HTR-8/SVneo (cell line): ENCODE results near the gene NGF.
A peak's percentile ranks its signal among the peaks of the same experiment; 100 is the strongest.
"Not testable (repeated sequence)": the region's sequence is repeated elsewhere in the genome, so short reads cannot be mapped to it uniquely, and the experiment has no call there.

ENCODE experiments used
- DNase-seq: peaks from one replicate; pipeline ENCODE4 v3.0.0; 2011; ENCODE audit warnings: low spot score, mixed read lengths; ENCODE audit not compliant: insufficient read length
- FAIRE-seq: peaks from 2 replicates; lab custom pipeline; 2011; peaks lifted over from hg19 to GRCh38; lab: Jason Lieb, UNC

Gene NGF

GRCh38 chr1:115311474-115311989, 26.5 kb downstream of the NGF start:
- no peak for FAIRE-seq
- no peak for DNase-seq

- no peak for FAIRE-seq
Observed at GRCh38 chr1:115310581-115311473, 27.2 kb downstream of the NGF start.

GRCh38 chr1:115309504-115309903, 28.5 kb downstream of the NGF start:
- not testable (repeated sequence) for DNase-seq, FAIRE-seq

More at GRCh38 chr1:115310581-115311473, 27.2 kb downstream of the NGF start:
- DNase-seq, result no peak

GRCh38 chr1:115308969-115309368, 29.1 kb downstream of the NGF start:
- no peak for FAIRE-seq
- DNase-seq, result no peak

- no peak for FAIRE-seq
Observed at GRCh38 chr1:115307661-115308060, 30.4 kb downstream of the NGF start.

GRCh38 chr1:115306146-115306545, 31.9 kb downstream of the NGF start:
- DNase-seq (no peak), FAIRE-seq (no peak)

More at GRCh38 chr1:115307661-115308060, 30.4 kb downstream of the NGF start:
- no peak for DNase-seq

GRCh38 chr1:115303364-115303763, 34.7 kb downstream of the NGF start:
- DNase-seq, result no peak
- peak; percentile 55 for FAIRE-seq

- no peak for FAIRE-seq
- no peak for DNase-seq
Observed at GRCh38 chr1:115302390-115302961, 35.6 kb downstream of the NGF start.

GRCh38 chr1:115301438-115302020, 36.5 kb downstream of the NGF start:
- DNase-seq, result no peak
- no peak for FAIRE-seq

GRCh38 chr1:115300087-115300876, 37.8 kb downstream of the NGF start:
- DNase-seq, result peak; percentile 38
- FAIRE-seq, result no peak

- DNase-seq, result no peak
- FAIRE-seq, result no peak
Observed at GRCh38 chr1:115299266-115299665, 38.8 kb downstream of the NGF start.

GRCh38 chr1:115296981-115297380, 41.1 kb downstream of the NGF start:
- DNase-seq (no peak), FAIRE-seq (no peak)

GRCh38 chr1:115295904-115296696, 41.9 kb downstream of the NGF start:
- DNase-seq (no peak), FAIRE-seq (no peak)

- FAIRE-seq (no peak), DNase-seq (no peak)
Observed at GRCh38 chr1:115293899-115294298, 44.1 kb downstream of the NGF start.

GRCh38 chr1:115293006-115293405, 45.0 kb downstream of the NGF start:
- DNase-seq (no peak), FAIRE-seq (no peak)

- FAIRE-seq (no peak), DNase-seq (no peak)
Observed at GRCh38 chr1:115291741-115292140, 46.3 kb downstream of the NGF start.

GRCh38 chr1:115289940-115290339, 48.1 kb downstream of the NGF start:
- FAIRE-seq, result no peak
- DNase-seq, result peak; percentile 7

GRCh38 chr1:115288591-115289198, 49.4 kb downstream of the NGF start:
- DNase-seq, result no peak
- FAIRE-seq, result no peak
